A549 (cell line): ENCODE data around the gene GPATCH8.
"Not testable (repeated sequence)": the region's sequence is repeated elsewhere in the genome, so short reads cannot be mapped to it uniquely, and the experiment has no call there.

Source experiments
- EP300 ChIP-seq, 2 experiments: fragments of >200 bp; sonication (Bioruptor Twin); formaldehyde crosslinking; IDR thresholded peaks; 2 replicates in 1 of 2; 3 replicates in 1 of 2; pipeline ENCODE4 v1.6.1; 2016 to 2017
- JUN ChIP-seq, 2 experiments: fragments of >200 bp; sonication (Bioruptor Twin); formaldehyde crosslinking; IDR thresholded peaks; 2 replicates in 1 of 2; 3 replicates in 1 of 2; pipeline ENCODE4 v1.6.1; 2016 to 2017
- KDM5A ChIP-seq: fragments of 200-600 bp; sonication (generic); IDR thresholded peaks from 2 replicates; pipeline ENCODE4 v1.6.1; 2016; ENCODE audit warnings: antibody characterized with exemption, mild to moderate bottlenecking
- PBX3 ChIP-seq: IDR thresholded peaks from 2 replicates; pipeline ENCODE4 v1.6.1; 2012
- RCOR1 ChIP-seq: fragments of 150-350 bp; IDR thresholded peaks from 2 replicates; pipeline ENCODE4 v1.6.1; 2014; ENCODE audit warnings: antibody characterized with exemption, low read length, low read depth
- SREBF2 ChIP-seq: fragments of 450-650 bp; IDR thresholded peaks from 2 replicates; pipeline ENCODE4 v1.6.1; 2014; ENCODE audit warnings: mild to moderate bottlenecking, moderate library complexity
- TF ChIP-seq, protein P1 (sequence below): fragments of >200 bp; sonication (Bioruptor Twin); formaldehyde crosslinking; IDR thresholded peaks from 3 replicates; pipeline ENCODE4 v1.5.1; 2016
- TF ChIP-seq, protein P2 (sequence below): IDR thresholded peaks from 2 replicates; pipeline ENCODE4 v1.6.1; 2012

- TF ChIP-seq PBX3; SREBF2; KDM5A; RCOR1; EP300 (IDR thresholded peaks at IDR 0.05); JUN (IDR thresholded peaks at IDR 0.05): not testable (repeated sequence)
- TF ChIP-seq, protein P1, sequence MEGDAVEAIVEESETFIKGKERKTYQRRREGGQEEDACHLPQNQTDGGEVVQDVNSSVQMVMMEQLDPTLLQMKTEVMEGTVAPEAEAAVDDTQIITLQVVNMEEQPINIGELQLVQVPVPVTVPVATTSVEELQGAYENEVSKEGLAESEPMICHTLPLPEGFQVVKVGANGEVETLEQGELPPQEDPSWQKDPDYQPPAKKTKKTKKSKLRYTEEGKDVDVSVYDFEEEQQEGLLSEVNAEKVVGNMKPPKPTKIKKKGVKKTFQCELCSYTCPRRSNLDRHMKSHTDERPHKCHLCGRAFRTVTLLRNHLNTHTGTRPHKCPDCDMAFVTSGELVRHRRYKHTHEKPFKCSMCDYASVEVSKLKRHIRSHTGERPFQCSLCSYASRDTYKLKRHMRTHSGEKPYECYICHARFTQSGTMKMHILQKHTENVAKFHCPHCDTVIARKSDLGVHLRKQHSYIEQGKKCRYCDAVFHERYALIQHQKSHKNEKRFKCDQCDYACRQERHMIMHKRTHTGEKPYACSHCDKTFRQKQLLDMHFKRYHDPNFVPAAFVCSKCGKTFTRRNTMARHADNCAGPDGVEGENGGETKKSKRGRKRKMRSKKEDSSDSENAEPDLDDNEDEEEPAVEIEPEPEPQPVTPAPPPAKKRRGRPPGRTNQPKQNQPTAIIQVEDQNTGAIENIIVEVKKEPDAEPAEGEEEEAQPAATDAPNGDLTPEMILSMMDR, result not testable (repeated sequence)
- TF ChIP-seq, protein P2, sequence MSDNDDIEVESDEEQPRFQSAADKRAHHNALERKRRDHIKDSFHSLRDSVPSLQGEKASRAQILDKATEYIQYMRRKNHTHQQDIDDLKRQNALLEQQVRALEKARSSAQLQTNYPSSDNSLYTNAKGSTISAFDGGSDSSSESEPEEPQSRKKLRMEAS, result not testable (repeated sequence)
These were observed 134.6 kb downstream of the GPATCH8 start for GRCh38 chr17:44368391-44369243.
